GM19467 (cell line): ENCODE results near the gene F2RL1.
"Not testable (repeated sequence)": the region's sequence is repeated elsewhere in the genome, so short reads cannot be mapped to it uniquely, and the experiment has no call there.

Experiments used
- ATAC-seq: cut with Tn5 transposase; IDR thresholded peaks from one replicate; pipeline ENCODE4 v1.9.1; 2021; ENCODE audit warnings: mild to moderate bottlenecking, moderate library complexity; ENCODE audit not compliant: unreplicated experiment

Gene F2RL1, protein sequence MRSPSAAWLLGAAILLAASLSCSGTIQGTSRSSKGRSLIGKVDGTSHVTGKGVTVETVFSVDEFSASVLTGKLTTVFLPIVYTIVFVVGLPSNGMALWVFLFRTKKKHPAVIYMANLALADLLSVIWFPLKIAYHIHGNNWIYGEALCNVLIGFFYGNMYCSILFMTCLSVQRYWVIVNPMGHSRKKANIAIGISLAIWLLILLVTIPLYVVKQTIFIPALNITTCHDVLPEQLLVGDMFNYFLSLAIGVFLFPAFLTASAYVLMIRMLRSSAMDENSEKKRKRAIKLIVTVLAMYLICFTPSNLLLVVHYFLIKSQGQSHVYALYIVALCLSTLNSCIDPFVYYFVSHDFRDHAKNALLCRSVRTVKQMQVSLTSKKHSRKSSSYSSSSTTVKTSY

DNA sequence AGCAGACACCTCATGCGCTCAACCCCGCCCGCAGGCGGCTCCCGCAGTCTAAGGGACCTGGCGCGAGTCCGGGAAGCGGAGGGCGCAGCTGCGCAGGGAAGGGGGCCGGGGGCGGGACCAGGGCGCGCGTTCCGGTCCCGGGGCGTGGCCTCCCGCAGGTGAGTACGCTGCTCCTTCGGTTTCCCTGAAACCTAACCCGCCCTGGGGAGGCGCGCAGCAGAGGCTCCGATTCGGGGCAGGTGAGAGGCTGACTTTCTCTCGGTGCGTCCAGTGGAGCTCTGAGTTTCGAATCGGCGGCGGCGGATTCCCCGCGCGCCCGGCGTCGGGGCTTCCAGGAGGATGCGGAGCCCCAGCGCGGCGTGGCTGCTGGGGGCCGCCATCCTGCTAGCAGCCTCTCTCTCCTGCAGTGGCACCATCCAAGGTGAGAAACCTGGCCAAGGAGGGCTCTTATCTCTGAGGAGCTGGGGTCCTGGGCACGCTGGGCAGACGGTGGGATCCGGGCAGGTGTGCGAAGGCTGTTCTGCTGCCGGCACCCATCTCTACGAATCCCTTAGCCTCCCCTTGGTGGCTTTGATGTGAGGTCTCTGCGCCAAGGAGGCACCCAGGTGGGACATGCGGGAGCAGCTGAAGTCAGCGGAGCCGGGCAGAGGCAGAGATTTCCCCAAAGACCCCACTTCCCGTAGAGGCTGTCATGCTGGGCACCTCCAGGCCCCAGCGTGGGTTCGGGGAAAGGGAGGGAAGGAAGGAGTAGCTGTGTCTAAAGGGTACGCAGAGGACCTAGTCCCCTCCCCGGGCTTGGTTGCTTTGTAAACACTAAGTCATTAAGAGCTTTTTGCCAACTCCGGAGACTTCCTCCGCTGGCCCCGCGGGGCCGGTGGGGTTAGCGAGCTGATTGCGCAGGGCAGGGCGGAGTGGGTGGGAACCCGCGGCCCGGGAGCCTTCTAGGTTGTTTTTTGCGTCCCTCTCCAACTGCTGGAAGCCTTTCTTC, at the start of gene F2RL1:
Gene F2RL1, plus strand, starts transcription at position 187 of the 988 bp plus-strand sequence. Its CDS starts 153 bp downstream, at position 340.
- ATAC-seq, result no peak

DNA sequence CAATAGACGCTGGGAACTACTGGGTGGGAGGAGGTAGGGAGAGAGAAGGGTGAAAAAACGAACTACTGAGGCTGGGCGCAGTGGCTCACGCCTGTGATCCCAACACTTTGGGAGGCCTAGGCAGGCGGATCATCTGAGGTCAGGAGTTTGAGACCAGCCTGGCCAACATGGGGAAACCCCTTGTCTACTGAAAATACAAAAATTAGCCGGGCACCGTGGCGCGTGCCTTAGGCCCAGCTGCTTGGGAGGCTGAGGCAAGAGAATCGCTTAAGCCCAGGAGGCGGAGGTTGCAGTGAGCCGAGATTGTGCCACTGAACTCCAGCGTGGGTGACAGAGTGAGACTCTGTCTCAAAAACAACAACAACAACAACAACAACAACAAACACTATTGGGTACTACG, 47.8 kb upstream of the F2RL1 start:
- not testable (repeated sequence) for ATAC-seq

DNA sequence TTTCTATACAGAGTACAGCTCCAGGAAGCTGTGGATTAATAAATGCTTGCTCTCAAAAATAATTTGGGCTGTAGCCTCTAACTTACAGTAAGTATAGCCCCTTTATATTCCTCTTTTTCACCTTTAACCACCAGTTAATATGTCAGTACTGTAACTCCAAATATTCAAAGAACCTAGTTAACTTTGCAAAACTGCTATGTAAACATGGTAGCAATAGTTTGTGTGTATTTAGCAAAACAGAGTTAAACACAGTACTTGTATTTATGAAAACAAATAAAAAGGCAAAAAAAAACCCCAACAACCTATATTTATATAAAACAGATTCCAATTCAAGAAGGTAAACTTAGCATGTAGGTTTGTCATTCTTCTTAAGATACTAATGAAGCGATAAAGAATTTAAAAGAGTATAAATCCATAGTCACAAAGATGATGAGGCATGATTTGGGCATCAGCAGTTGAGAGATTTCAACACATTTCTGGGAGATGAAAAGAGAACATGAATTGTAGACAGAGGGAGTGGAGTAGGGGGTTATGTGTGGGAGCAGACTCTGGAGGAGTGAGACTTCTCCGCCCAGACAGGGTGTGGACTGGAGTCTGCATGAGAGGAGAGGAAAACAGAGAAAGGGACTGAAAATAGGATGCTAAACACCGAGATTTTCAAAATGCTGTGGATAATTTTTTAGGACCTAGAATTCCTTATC, 47.0 kb upstream of the F2RL1 start:
- no peak for ATAC-seq

DNA sequence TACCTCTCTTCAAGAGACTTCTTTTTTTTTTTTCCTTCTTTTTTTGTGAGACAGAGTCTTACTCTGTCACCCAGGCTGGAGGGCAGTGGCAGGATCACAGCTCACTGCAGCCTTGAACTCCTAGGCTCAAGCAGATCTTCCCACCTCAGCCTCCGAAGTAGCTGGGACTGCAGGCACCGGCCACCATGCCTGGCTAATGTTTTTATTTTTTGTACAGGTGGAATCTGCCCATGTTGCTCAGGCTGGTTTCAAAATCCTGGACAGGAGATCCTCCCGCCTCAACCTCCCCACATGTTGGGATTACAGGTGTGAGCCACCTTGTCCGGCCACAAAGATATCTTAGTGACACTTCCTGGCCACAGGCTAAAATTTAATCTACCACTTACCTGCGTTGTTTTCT, 42.9 kb upstream of the F2RL1 start:
- no peak for ATAC-seq

DNA sequence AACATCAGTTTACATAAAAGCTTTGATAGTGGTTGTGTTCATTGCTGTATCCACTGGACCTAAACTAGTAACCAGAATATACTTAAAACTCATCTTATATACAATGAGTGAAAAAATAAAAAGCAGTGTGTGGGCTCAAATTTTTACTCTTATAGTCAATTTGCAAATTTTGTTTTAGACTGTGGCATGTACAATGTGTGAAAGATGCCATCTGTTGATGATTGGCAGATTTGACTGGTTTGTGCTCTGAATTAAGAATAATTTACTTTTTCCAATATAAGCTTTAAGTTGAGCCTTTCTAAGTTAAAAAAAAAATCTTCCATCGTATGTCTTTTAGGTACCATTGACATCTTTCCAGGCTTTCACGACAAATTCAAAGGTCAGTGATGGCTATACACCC, 42.4 kb upstream of the F2RL1 start:
- ATAC-seq, result no peak

DNA sequence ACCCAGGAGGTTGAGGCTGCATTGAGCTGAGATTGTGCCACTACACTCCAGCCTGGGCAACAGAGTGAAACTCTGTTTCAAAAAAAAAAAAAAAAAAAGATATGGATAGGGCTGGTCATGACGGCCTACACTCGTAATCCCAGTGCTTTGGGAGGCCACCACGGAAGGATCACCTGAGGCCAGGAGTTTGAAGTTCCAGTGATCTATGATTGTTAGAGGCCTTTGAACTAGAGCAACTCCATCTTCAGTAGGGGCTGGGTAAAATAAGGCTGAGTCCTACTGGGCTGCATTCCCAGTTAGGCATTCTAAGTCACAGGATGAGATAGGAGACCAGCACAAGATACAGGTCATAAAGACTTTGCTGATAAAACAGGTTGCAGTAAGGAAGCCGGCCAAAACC, 38.2 kb upstream of the F2RL1 start:
- not testable (repeated sequence) for ATAC-seq

DNA sequence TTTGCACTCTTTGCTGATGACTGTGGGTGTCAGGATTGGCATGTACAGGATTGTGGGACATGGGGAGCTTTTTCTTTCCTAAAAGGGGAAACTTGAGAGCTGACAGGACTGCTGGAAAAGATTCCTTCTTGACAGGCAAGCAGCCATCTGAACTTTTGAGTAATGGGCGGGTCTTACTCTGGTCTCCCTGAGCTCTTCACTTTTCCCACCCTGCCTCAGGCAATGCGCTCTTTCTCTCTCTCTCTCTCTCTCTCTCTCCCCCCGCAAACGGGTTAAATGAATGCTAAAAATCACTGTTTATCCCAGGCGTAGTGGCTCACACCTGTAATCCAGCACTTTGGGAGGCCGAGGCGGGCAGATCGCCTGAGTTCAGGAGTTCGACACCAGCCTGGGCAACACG, 37.1 kb upstream of the F2RL1 start:
- no peak for ATAC-seq

DNA sequence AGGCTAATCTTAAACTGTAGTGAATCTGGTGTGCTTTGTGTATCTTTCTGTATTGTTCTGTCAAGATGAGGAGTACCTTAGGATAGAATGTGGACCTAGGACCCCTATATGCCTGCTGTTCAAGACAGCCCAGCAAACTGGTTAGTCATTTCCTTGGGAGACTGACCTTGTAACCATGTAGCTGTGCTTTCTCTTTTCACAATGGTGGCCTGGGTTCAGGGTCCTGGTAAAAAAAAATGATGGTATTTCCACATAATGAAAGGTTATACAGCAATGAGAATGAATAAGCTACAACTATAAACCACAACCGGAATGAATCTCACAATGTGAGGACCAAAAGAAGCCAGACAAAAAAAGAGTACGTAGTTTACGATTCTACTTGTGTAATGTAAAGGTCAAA, 36.4 kb upstream of the F2RL1 start:
- no peak for ATAC-seq

DNA sequence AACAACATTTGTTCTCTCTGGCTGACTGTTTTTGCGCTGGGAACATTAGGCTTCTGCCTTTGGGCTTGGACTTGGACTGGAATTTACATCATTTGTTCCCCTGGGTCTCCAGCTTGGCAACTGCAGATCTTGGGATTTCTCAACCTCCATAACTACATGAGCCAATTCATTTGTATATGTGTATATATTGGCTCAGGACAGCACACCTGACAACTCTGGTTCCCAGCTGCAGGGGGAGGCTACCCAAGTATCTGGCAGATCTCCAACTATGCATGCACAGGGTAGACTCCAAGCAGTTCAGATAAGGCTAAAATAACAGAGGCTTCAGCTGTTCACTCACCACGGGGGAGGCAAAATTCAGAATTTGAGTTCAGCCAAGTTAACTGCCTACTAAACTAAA, 31.6 kb upstream of the F2RL1 start:
- no peak for ATAC-seq

DNA sequence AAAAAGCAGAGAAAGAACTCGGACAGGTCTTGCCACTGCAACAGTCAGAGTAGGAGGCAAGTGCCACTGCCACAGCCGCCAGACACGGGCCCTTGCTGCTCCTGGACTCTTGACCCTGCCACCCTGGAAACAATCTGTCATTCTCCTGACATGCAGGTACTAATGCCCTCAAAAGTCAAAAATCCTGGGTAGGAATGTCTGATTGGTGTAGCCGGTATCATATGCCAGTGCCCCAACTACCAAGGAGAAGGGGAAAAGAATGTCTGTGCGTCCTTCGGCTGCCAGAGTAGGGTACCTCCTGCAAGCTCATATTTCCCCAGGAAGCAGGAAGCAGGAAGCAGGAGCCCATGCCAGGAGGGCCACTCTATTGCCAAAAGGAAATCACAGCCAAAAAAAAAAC, 30.5 kb upstream of the F2RL1 start:
- ATAC-seq, result no peak

DNA sequence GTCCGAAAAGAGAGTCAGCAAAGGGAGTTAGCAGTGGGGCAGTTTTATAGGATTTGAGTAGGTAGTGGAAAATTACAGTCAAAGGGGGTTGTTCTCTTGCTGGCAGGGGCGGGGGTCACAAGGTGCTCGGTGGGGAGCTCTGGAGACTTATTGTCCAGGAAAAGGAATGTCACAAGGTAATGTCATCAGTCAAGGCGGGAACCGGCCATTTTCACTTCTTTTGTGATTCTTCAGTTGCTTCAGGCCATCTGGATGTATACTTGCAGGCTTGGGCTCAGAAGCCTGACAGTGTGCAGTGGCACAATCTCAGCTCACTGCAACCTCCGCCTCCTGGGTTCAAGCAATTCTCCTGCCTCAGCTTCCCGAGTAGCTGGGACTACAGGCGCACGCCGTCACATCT, 29.6 kb upstream of the F2RL1 start:
- ATAC-seq, result not testable (repeated sequence)

DNA sequence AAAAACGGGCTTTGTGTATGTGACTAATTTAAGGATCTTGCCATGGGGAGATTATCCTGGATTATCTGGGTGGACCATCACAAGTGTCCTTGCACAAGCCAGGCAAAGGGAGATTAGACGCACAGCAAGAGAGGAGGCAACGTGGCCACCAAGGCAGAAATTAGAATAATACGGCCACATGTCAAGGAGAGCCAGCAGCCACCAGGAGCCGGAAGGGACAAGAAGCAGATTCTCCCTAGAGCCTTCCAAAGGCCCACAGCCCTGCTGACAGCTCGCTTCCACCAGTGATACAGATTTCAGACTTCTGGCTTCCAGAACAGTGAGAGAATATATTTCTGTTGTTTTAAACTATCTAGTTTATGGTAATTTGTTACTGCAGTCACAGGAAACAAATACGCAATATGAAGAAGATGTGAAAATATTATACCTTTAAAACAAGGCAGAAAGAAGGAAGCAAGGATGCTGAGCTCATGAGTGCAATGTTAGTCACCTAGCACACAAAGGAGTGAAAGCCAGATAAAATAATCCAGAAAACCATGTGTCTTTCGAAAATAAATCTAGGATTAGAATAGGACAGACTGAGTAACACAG, 28.7 kb upstream of the F2RL1 start:
- ATAC-seq, result no peak

DNA sequence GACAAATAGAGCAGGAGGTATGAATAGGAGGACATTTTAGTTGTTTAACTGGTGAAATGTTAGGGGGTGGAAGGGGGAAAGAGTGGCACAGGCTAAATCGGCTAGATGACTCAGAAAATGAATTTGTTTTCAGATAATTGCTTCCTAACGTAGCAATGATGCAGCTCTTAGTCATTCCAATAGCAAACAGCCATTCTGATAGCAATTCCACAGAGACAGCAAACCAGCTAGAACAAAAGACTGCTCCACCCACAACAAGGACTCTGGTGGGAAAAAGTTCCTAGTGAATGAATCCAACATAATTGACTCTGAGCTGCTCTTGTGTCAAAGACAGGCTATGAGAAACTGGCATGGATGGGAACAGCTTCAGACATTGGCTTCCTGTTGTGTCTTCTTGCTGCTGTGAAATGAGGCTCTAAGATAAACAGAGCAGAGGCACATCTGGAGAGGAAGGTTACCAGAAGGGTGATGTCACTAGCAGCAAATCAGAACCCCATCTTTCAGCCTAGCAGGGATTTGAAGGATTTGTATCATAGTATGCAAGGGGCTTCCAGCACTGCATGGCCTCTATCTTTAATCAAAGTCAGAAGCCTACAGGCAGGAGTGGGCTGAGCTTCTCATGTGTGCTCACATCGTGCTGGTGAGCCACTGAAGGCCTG, 28.1 kb upstream of the F2RL1 start:
- no peak for ATAC-seq

DNA sequence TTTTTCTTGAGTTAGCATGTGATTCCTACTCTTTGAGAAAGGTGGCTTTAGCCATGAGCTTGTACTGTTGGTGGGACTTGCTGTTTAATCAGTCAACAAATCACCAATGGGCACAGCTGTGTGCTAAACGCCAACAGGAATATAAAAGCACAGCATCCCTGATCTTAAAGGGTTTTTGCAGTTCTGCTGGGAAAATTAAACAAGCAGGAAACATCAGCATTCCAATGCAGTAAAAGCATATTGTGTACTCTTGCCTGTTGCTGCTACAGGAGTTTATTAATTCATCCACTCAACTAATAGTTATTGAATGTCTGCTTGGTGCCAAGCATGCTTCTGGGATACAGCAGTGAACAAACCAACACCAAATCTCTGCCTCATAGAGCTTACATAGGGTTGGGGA, 27.4 kb upstream of the F2RL1 start:
- ATAC-seq, result no peak

DNA sequence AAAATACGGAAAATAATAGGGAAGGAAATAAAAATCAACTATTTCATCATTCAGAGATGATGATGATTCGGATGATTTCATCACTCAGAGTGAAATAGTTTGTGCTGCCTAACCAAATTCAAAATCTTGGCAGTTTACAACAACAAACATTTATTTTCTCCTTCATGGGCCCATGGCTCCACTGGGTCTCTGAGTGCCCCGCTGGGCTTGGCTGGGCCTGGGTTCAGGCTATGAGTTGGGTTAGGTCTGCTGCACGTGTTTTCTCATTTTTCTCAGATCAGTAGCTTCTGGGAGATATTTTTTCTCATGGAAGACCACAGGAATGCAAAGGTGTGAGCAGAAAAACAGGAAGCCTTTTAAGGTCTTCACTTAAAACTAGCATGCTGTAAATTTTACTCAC, 24.0 kb upstream of the F2RL1 start:
- no peak for ATAC-seq

DNA sequence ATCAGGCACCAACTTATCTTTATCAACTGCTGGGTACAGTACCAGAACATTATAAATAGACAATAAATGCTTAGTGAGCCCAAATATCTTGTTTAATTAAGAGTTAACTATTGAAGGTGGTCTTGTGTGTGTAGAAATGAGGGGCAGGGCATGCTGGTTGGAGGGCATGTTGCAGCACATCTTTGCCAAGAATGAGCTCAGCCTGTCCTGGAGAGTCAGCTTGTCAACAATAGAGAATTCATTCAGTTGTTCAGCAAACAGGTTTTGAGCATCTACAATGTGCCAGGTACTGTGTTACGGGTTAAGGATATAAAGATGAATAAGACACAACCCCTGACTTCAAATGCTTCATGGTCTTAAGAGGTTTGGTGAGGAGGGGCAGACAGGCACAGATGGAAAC, 19.2 kb upstream of the F2RL1 start:
- ATAC-seq, result no peak

DNA sequence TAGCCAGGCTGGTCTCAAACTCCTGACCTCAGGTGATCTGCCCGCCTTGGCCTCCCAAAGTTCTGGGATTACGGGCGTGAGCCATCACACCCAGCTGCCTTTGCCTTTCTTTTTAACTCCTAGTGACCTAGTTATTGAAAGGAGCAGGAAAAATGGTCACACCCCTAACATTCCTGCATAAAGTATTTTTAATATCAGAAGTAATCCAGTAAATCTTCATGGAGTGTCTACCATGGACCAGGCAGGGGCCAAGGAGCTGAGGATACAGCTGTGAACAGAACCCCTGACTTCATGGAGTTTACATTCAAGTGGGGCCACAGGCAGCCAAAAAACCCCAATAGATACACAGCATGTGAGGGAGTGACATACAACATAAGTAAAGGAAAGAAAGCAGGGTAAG, 18.3 kb upstream of the F2RL1 start:
- ATAC-seq, result no peak

DNA sequence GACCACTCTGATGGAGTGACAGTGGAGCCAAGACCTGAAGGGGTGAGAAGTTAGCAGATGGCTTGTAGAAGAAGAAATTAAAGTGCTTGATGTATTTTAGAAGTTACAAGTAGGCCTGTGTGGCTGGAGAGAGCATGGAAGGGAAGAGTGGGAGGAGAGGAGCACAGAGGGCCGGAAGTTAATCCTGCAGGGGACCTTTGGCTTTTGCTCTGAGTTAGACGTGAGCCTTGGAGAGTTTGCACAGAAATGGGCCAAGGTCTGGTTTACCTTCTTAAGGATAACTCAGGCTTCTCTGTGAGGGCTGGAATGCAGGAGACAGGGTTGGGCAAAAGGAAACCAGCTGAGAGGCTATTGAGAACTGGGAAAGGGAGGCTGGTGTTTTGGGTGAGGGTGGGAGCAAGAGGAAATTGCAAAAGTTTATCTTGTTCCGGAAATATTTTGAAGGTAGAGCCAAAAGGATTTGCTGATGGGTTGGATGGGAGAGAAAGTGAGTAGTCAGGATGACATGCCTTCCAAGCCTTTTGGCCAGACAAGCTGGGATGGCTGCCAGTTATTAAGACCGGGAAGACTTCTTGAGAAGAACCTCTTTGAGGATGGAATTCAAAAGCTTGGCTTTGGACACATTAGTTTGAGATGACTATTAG, 17.5 kb upstream of the F2RL1 start:
- no peak for ATAC-seq

DNA sequence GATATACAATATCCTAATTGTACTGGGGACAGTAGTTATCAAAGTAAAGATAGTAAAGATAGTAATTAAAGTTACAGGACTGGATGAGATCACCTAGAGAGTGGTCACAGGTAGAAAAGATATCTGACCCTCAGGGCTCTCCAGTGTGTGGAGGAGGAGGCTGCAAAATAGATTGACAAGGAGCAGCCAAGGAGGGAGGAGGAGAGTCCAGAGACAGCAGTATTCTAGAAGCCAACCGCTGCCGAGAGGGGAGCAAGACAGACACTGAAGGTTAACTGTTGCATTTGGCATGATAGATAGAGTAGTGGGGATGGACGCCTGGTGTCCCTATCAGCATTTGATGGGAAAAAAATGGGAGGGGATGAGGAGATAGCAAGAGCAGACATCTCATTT, 17.0 kb upstream of the F2RL1 start:
- no peak for ATAC-seq

DNA sequence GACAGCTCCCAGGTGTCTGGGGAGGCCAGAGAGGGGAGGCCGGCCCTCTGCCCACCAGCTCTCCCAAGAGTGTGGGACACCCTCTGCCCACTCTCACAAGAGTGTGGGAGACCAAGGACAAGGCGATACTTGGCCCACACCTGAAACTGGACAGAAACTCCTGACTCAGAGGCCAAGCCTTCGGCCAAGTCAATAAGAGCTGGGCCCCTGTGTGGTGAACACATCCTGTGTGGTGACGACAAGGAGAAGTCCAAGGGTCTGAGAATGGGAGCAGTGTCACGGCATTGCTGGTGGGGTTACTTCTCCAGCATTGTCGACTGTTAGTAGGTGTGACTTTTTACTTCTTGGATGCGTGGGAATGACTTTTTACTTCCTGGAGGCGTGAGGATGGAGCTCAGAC, 14.6 kb upstream of the F2RL1 start:
- ATAC-seq, result no peak
